Measurements from ENCODE around the gene TMEM256. TPM values are rescaled to one million over a fixed set of nuclear protein-coding genes. Genes with fewer than 3 reads are reported as not detected.

TMEM256 gene
- total and polyA plus RNA-seq, 2 donors (not counting 3 experiments of a cell fraction or from before 2014, with no cell fraction given): 67.4 to 148 TPM

DNA sequence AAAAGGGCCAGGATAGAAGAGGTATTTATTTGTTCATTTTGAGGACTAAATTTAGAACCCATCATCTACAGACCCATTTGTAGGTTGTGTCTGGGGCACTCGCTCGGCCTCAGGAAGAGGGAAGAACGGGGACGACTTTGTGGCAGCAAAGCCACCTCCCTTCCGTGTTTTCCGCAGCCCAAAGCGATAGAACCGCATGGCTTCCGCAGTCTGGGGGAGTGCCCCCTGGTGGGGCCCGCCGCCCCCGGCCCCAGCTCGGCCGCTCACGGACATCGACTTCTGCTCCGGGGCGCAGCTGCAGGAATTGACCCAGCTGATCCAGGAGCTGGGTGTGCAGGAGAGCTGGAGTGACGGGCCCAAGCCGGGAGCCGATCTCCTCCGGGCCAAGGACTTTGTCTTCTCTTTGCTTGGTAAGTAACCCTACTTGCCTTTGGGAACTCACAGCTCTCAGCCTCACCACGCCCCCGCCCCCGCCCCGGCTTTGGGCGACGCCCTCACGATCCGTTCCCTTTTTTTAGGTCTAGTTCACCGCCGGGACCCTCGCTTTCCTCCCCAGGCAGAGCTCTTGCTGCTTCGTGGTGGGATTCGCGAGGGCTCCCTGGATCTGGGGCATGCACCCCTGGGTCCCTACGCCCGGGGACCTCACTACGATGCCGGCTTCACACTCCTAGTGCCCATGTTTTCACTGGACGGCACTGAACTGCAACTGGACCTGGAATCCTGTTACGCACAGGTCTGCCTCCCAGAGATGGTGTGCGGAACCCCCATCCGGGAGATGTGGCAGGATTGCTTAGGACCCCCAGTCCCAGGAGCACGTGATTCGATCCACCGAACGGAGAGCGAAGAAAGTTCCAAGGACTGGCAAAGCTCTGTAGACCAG, 32.0 kb upstream of the TMEM256 start:
- BruUV-seq (replicated peaks): TSS peak; percentile 53
- dilution Hi-C loops (cut with MboI; ENCODE audit: extremely low pct_ligation_motif_present, low sequenced_read_pairs): no loop called here

More for the DNA sequence above, 32.0 kb upstream of the TMEM256 start:
- peak overlapping the region; percentile 48 for H2AFZ ChIP-seq (ENCODE audit: low read depth, low read length)
- POLR2A ChIA-PET: interaction anchor here (0.5 to 1.7 kb wide), 5 partner anchors 32 to 49 kb away, joined by 3 to 8 read pairs (median 5); partner anchors contain the start of genes POLR2A and TMEM256
- no peaks in the 10 kb centered on the region for H3K79me2 ChIP-seq (ENCODE audit: control insufficient read depth, insufficient read depth, low read length)
- H4K20me1 ChIP-seq (replicated peaks; ENCODE audit: control insufficient read depth, extremely low read depth, insufficient read depth, low read length): no peaks in the 10 kb centered on the region
- H3K9me3 ChIP-seq (replicated peaks; ENCODE audit: control insufficient read depth, insufficient read depth, low read length): no peaks in the 10 kb centered on the region
- peak; percentile 35 for DNase-seq (ENCODE audit: low read depth, low spot score)
- FAIRE-seq: peak; percentile 70
- peak overlapping the region; percentile 94 for H3K4me2 ChIP-seq (ENCODE audit: insufficient read depth, low read length)
- peak overlapping the region; percentile 46 for H3K9ac ChIP-seq (replicated peaks; ENCODE audit: extremely low read depth, insufficient read depth, low read length)
- H3K4me1 ChIP-seq (ENCODE audit: control insufficient read depth, extremely low read depth, insufficient read depth, low read length): peaks cover 23% of the 10 kb centered on the region
- H3K27me3 ChIP-seq (ENCODE audit: control insufficient read depth in 2 of 2, insufficient read depth in 2 of 2, low read length in 2 of 2): peaks cover 20 to 27% of the 10 kb centered on the region in 2 experiments
- CTCF ChIA-PET: interaction anchor here (0.8 to 4.4 kb wide), 34 partner anchors 10 to 390 kb away, joined by 3 to 70 read pairs (median 7); partner anchors contain the start of genes CHRNB1, NLGN2, PLSCR3 and POLR2A
- peak overlapping the region; percentile 54 to 83 (median 83) for H3K4me3 ChIP-seq (replicated peaks in 1 of 3; ENCODE audit: insufficient read depth in 1 of 3, low read depth in 1 of 3, low read length in 3 of 3)
- no peaks in the 10 kb centered on the region for H3K36me3 ChIP-seq (ENCODE audit: control insufficient read depth in 2 of 2, extremely low read depth in 1 of 2, insufficient read depth in 2 of 2, low read length in 2 of 2)
- peak overlapping the region; percentile 32 for H3K27ac ChIP-seq (ENCODE audit: insufficient read depth, low read depth, low read length)
- no peaks in the 10 kb centered on the region for H3K9me1 ChIP-seq (replicated peaks; ENCODE audit: control insufficient read depth, extremely low read depth, insufficient read depth, low read length)
- TF ChIP-seq, protein P1, sequence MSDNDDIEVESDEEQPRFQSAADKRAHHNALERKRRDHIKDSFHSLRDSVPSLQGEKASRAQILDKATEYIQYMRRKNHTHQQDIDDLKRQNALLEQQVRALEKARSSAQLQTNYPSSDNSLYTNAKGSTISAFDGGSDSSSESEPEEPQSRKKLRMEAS (IDR thresholded peaks at IDR 0.05; ENCODE audit: insufficient read depth, insufficient read length): peak; percentile 13
- TF ChIP-seq POLR2AphosphoS5 (IDR thresholded peaks at IDR 0.05; ENCODE audit: insufficient read depth, low read depth, low read length) (no peak), POLR2A (IDR thresholded peaks at IDR 0.05; ENCODE audit: low read depth, low read length) (peak; percentile 15)
- TF ChIP-seq, protein P2, sequence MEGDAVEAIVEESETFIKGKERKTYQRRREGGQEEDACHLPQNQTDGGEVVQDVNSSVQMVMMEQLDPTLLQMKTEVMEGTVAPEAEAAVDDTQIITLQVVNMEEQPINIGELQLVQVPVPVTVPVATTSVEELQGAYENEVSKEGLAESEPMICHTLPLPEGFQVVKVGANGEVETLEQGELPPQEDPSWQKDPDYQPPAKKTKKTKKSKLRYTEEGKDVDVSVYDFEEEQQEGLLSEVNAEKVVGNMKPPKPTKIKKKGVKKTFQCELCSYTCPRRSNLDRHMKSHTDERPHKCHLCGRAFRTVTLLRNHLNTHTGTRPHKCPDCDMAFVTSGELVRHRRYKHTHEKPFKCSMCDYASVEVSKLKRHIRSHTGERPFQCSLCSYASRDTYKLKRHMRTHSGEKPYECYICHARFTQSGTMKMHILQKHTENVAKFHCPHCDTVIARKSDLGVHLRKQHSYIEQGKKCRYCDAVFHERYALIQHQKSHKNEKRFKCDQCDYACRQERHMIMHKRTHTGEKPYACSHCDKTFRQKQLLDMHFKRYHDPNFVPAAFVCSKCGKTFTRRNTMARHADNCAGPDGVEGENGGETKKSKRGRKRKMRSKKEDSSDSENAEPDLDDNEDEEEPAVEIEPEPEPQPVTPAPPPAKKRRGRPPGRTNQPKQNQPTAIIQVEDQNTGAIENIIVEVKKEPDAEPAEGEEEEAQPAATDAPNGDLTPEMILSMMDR (IDR thresholded peaks at IDR 0.05; ENCODE audit: extremely low read depth in 1 of 2, insufficient read depth in 1 of 2, low read depth in 1 of 2, low read length in 2 of 2): peak; percentile 10 to 35
- intact Hi-C loops (cut with micrococcal nuclease): loop anchor here (1.0 to 5.0 kb wide), 9 partner anchors 19 to 251 kb away; partner anchors contain the start of genes CTDNEP1, ELP5, KCTD11 and PLSCR3

Measured in endothelial cell of umbilical vein (primary cell).